ENCODE data around the gene FZR1.

Gene FZR1

DNA sequence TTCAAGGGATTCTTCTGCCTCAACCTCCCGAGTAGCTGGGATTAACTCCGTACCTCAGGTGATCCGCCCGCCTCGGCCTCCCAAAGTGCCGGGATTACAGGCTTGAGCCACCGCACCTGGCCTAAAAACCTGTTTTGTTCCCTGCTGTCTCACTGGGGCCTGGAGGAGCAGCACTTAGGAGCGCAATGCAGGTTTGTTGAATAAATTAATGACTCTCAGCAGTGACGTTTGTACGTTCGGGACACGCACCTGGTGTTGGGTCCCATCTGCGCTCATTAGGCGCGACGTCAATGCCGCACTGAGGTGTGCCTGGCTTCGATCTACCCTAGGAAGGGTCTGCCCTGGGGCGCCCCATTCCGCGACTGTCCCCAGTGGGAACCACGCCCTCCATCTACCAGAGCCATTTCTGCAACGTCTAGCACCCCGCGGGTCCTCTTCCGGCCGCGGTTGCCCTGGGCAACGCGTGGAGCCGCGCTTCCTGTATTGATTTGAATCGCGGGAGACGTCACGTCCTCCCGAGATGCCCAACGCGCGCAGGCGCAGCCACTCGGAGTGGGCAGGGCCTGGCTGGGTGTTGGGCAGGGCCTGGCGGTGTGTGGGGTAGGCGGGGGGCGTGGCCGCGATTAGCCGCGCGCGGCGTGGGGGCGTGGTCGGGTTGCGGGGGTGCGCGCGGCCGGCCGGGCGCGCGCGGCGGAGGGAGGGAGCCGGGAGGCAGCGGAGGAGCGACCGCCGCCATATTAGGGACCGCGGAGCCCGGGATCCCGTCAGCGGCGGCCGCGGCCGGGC, at the start of gene FZR1:
Gene FZR1, plus strand, starts transcription at position 714 of the 786 bp plus-strand sequence. CDS start 16,679 bp downstream, outside the sequence.
- peak; percentile 97 to 99 for DNase-seq

DNA sequence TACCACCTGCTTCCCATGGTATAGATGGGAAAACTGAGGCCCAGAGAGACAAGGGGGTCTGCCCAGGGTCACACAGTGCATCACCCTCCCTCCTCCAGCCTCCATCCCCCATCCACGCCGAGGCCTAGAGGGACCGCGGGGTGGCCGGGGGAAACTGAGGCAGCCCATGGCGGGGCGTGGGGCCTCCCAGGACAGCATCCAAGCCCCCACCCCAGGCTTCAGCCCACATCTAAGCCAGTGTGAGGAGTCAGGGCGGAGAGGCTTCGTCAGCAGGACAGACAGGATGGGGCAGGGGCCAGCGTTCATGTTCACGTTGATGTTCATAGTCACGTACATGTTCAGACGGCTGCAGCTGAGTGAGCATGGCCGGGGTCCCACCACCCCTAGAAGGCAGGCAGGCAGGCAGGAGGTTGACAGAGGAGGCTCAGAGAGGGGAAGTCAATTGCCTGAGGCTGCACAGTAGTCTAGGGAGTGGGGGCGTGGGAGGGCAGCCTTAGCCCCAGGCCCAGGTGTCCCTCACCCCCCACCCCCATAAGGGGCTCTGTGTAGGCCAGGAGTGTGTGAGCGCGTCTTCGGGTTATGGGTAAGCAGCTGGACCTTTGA, 49.1 kb upstream of the FZR1 start:
- no peak for DNase-seq

DNA sequence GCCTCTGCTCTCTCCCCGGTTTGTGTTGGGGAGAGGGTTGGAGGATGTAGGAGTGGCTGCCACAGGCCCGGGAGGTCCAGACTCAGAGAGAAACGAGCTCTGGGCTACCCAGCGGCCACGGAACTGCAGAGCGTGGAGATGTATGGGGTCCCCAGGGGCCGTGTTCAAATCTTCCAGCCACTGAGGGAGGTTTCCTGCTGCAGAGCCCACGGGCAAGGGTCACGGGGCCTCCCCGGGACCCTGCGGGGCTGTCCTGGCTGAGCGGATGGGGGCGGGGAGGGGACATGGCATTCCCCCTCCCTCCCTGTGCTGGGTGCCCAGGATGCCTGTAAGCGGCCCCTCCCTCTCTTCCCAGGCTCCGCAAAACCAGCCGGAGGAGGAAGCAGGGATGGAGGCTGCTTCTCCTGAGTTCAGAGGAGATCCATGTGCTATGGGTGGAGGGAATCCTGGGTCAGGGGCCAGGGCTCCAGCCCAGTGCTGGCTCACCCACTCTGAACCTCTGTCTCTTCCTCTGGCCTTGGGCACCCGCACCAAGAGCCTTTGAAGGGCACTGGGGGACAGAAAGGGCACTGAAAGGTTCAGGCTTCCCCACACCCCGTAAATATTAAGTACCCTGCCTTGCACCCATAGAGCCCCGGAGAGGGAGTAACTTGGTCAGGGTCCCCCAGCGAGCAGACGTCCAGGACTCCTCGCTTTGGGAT, 48.4 kb upstream of the FZR1 start:
- no peak for DNase-seq

DNA sequence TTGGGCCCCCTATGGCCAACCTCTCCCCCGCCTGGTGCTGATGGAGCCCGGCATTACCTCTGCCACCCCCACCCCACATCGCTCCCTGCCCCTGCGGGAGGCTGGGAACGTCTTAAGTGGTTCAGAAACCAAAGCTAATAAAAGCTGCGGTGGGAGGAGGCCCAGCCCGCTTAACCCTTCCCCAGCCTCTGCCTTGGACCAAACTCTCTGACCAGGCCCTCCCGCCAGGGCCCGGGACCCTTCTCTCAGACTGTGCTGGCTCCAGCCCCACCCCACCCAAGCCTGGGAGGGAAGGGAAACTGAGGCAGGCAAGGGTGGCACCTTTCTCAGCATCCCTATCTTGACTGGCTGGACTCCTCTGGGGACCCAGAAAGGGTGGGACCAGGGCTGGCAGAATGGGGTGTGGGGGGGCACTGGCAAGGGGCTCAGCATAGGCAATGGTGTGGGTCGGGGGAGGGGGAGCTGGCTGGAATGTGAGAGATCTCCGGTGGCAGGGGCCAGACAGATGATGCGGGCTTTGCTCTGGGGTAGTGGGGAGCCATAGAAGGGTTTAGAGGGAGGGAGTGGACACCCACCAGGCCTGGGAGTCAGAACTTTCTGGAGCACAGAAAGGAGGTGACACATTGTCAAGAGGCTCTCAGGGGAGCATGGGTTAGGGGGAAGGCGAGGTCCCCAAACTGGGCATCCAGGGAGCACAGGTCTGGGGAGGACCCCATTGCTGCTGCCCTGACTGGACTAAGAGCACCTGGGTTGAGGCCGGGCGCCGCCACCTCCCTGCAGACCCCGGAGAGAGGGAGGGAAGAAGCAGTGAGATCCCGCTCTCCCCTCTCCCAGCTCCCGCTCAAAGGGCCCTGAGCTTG, 47.7 kb upstream of the FZR1 start:
- no peak for DNase-seq

DNA sequence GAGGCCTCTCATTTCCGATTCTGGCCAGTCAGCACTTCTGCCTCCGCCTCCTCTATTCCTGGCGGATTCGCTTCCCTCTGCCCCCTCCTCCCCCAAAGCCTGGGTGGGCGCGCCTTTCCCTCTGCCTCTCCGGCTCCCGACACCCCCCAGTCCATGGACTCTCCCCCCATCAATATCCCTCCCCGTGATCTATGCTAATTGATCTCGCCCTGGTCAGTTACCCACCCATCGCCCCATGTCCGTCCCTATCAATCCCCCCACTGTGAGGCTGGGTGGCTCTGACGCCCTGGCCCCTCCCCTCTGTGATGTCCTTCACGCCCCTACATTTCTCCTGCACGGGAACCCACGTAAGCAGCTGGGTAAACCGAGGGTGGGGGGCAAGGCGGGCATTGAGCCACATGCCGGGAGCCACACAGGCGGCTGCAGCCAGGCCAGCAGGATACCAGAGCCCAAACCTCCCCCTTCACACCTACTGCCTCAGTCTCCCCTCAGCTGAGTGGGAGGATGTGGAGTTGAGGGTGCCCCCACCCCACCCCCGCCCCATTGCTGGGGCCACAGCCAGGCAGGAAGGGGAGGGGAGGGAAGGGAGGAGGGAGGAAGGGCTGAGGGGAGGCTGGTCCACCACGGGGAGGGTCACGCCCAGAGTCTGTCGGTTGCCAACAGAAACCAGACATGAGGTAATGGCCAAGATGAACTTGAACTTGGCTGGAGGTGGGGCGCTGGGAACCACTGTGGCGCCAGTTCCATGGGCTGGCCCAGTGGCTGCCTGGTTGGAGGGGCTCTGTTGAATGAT, 46.8 kb upstream of the FZR1 start:
- no peak for DNase-seq

DNA sequence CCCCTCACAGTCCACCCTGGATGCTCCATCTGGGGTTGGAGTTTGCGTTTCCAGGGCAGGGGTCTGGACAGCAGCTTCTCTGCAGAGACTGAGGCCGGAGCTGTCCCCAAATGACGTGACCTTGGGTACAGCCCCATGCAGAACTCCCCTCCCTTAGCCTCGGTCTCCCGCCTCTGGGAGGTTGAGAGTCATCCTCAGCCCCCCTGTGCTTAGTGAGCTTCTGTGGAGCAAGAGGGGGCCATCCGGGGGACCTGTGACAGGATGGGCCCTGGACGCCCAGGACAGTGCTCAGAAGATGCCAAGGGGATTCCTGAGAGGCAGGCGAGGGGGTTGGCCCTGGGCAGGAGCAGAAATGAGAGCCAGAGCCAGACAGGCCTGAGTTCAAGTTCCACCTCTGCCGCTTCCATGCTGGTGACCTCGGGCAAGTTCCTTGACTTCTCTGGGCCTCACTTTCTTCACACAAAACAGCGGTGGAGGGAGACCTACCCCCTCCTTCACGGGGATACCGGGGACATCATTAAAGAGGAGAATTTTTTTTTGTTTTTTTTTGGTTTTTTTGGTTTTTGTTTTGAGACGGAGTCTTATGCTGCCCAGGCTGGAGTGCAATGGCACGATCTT, 46.0 kb upstream of the FZR1 start:
- no peak for DNase-seq

DNA sequence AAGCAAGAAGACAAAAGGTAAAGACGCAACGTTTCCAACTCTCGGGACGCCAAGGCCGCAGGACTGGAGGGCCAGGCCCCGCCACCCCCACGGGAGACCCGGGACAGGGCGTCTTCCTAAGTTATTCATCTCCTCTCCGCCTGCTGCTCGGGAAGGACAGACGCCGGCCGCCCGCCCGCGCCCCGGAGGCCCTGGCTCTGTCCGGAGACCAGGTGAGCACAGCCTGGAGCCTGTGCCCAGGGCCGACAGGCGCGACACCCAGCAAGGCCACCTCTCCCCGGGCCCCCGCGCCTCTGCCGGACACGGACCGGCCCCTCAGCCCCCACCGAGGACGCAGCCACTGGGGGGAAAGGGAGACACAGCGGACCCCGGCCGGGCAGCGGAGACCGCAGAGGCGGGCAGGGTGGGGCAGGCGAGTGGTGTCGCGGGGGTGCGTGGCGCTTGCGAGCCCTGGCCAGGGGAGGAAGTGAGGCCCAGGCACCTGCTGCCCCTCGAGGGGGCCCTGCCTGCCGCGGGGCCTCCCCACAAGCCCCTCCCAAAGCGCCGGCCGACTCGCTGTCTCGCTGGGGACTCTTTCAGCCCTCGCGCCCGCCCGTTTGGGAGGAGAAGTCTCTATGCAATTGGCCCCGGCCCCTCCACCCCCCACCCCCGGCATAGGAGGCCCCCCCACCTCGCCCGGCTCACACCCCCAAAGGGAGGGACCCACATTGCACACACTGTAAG, 43.0 kb upstream of the FZR1 start:
- DNase-seq = no peak

DNA sequence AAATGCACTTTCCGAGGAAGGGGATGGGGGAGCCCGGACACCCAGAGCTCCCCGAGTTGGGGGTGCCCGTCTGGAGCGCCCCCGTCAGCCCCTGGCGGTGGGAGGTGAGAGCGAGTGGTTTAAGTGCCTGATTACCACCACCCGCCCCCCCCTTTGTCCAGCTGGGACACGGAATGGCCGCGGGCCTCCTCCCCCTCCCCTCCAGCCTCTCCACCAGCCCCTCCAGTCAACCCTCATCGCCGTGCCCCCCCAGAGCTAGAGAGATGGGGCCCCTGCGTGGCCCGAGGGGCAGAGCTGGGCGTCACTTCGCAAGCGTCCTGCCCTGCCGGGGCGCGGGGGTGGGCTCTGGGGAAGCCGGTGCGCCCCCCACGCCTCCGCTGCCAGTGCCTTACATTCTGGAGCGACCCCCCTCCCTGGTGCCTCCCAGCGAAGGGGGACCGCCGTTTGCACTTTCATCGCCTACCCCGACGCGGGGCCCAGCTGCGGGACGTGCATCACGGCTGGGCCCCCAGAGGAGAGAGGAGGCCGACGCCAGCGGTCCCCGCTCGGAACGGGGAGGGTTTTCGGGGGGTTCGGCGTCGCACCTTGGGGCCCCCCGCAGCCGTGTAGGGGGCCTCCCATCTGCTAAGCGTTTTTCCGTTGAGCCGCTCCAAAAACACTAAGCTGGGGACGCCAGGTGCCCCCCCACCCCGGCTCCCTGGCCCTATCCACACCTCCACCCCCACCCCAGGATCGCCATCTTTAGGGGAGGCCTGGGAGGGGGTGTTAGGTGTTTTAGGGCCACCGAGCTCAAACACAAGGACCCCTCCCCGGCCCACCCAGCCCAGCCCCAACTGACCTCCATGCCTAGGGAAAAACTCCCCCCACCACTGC, 42.2 kb upstream of the FZR1 start:
- DNase-seq = no peak

DNA sequence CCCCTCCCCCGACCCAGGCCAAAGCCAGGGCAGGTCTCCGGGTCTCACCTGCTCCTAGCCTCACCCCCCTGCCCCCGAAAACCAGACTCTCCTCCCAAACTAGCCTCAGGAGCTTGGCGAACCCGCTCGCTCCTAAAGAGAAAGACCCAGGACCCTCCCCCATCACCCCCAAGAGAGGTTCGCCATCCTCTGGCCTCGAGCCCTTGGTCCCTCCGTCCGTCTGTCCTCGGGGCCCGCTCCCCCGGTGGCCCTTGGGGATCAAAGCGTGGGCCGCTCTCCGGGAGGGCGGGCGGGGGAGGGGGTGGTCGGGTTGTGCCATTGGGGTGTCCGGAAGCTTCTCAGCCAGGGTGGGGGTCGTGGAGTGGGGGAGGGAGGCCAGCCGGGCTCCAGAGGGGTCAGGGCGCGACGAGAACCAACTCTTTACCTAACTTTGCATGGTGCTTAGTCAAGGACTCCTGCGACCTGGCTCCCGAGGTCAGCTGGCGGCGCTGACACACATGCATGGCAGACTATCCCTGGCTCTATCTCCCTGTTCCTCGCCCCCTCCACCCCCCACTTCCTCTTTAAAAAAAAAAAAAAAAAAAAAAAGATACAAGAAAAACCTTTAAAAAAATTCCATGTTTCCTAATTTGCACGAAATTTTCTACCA, 41.4 kb upstream of the FZR1 start:
- no peak for DNase-seq

DNA sequence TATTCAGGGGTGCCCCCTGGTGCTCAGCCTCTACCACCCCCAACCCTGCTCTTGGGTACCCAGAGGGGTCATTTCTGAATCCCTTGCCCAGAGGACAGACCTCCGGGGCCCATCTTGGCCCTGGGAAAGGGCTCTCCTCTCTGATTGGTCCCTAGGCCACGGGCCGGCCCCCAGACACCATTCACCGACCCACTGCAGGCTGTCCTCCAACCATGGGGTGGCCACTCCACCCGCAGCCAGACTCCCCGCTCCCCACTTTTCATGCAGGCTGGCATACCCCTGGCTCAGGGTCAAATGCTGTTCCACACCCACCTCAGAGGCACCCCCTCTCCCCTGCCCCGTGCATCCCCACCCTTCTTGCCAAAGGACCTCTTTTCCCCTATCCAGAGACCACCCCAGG, 40.6 kb upstream of the FZR1 start:
- no peak for DNase-seq

DNA sequence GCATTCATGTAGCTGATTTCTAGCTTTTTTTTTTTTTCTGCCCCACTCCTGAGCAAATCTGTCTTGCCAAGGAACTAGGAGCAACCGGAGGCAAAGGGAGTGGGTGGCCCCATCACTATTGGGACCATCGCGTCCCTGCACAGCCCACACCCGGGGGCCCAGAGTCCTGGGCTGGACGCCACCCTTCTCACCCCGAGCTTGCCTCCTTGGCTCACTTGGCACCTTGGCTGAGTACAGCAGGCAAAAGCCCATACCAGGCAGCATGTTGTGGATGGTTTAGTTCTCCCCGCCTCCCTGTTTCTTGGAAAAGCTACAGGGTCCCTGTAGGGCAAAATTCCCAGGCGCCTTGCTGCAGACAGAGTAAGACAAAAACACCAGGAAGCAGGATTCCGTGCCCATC, 39.5 kb upstream of the FZR1 start:
- no peak for DNase-seq

DNA sequence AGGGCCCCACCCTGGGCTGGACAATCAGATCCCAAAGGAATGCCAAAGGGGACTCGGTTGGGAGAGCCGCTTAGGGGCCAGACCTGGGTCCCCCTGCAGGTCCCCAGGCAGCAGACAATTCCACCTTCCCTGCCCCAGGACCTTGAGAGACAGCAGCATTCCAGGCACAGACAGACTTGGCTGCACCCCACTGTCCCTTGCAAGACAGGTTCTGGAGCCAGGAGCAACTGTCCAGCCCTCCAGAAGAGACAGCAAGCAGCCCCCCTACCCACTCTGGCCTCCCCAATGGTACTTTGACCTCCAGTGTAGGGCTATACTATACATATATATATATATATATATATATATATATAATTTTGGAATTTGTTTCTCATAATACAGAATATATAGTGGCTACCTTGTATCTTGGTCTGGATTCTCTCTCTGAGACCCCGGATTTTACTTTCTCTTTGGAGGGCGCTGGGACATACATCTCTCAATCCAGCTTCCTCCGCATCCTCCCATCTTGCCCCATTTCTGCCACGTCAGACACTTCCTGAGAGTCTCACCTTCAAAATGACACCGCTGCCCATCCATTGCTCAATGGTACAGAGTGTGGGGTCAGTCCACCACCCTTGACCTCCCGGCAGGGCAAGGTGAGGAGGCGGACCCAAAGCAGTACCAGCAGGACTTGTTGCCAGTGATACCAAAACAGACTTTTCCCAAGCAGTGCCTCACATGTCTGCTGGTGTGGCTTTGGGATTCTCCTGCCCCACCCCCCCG, 38.5 kb upstream of the FZR1 start:
- no peak for DNase-seq

DNA sequence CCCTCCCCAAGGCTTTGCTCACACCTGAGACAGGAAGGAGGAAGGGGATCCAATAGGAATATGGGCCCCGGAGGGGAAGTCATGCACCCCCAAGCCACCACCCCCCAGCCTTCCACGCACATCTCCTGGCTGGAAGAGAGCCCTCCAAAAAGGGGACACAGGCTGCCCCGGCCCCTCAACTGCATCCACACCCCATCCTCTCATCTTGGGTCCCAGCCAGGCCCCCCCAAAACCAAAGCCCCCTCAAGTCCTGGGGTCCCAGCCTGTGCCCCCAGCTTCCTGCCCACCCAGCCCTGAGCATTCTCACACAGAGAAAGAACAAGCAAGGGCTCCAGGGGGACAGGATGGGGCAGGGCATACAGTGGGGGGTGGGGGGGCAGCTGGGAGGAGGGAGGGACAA, 37.9 kb upstream of the FZR1 start:
- DNase-seq = no peak

DNA sequence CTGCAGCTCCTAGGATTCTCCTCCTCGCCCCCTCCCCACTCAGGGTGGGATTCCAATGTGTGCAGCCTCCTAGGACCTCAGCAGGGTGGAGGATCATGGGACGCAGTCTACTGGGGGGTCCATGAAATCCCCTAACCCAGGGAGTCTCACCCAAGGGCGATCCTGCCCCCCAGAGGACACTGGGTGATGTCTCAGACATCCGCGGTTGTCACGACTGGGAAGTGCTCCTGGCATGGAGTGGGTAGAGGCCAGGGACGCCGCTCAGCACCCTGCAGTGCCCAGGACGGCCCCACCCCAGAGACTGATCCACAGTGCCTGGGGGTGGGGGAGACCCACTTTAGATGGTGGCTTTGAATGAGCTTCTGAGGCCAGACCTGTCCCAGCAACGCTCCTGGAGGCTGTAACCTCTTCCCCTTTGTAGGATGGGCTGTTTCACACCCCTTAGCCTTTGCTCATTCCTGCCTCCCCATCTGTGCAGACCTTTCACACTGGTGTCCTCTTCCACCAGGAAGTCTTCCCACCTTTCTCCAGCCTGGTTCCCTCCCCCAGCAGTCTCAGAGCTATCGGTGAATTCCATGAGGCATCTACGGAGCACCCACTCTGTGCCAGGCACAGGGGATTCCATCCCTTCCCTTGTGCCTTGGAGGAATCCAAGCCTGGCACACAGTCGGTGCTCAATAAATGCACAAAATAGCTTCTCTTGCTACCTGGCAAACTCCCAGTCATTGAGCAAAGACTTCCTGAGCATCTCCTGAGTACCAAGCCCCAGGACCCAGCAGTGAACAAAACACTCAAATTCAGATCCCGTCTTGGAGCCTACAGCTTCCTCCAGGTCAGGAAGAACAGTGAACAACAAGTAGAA, 36.2 kb upstream of the FZR1 start:
- DNase-seq = no peak

DNA sequence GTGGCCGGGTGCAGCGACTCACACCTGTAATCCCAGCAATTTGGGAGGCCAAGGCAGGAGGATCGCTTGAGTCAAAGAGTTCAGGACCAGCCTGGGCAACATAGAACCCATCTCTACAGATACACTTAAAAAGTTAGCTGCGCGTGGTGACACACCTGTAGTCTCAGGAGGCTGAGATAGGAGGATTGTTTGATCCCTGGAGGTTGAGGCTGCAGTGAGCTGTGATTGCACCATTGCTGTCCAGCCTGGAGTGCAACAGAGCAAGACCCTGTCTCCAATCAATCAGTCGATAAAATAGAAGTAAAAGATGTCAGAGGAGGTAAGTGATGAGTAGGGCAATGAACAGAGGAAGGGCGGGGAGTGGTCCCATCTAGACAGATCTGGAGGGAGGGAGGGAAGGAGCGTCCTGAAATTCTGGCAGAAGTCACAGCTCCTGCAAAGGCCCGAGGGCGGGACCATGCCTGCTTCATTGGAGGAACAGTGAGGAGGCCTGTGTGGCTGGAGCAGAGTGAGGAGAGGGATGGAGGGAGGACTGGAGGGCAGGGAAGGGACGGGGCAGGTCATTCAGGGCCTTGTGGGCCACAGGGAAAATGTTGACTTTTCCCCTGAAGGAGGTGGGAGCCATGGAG, 35.5 kb upstream of the FZR1 start:
- DNase-seq = no peak

DNA sequence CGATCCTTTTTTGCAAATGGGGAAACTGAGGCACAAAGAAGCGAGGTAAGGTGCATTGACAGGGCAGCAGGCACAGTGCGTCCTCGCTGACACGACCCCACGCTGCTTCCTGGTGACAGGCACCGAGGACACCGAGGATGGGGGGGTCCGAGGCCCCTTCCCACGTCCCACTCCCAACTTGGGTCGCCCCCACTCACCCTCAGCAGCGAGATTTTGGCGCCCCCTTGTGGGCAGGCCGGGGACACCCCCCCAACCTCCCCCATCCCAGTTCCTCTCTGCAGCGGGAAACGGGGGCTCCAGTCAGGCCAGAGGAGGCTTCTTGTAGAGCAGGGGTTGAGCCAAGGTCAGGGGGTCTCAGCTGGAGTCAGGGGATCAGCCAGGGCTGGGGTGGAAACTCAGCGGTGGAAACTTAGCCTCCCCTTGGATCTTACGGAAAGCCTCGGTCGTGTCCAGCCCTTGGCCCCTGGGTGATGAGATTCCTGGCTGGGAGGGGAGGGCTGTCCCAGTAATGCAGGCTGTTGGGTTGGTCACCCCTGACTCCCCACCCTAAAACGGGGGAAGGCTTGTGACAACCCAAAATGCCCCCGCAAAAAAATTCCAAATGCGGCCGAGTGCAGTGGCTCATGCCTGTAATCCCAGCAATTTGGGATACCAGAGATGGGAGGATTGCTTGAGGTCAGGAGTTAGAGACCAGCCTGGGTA, 34.0 kb upstream of the FZR1 start:
- no peak for DNase-seq

DNA sequence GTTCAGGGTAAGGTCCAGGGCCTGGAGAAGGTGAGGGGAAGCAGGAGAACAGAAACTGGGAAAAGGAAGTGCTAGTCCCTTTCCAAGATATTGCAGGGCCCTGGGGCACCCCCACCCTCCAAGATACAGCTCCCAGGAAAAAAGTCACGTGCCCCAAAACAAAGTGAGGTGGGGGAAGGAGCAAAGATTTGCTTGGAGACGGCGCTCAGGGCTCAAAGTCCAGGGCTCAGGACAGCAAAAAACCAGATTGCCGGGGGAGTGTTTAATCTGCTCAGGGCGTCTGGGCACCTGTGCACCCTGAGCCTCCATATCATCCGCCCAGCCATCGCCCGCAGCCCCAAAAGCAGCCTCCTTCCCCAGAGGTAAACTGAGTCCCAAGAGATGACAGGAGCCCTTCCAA, 32.1 kb upstream of the FZR1 start:
- no peak for DNase-seq
